Activated CD4-positive, CD25-positive, alpha-beta regulatory T cell (primary cell): ENCODE results near the gene ALS2CL.

Experiments used
- DNase-seq, 4 experiments: peaks; one replicate each; lab custom pipeline; 2025; lab: John Stamatoyannopoulos, UW

The ALS2CL gene

DNA sequence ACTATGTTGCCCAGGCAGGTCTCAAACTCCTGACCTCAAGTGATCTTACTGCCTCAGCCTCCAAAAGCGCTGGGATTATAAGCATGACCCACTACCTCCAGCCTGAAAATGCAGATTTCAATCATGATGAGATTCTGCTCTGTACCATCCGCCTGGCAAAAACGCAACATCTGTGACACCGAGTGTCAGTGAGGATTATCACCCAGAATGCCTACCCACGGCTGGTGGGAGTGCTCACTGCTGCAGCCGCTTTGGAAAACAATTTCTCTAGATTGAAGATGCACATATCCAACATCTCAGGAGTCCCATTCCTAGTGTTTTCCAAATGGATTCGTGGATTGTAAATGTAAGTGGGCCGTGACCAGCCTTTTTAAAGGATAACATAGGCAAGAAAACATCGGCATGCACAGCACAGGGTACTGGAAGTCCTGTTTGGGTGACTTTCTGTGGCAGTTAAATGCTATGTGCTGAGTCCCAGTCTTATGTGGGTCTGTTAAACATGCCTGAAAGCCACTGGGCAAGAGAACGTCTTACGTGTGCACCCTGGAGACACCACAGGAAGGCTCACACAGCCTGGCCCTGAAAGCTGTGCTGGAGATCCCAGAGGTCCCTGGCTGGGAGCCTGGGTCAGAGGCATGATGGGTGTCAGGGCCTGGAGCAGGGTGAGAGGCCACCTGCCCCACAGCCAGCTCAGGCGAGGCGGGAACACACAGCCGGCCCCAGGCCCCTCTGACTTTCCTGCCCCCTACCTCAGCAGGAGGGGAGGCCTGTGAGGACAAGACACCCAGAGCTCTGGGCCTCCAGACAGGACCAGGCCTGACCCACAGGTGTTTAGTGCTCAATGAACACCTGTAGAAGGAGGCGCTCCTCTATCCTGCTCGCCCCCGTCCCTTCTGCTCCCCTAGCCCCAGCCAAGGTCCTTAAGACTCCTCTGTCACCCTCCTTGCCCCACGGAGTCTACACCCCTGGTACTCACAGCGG is 23.3 kb upstream of the ALS2CL start:
- DNase-seq: no peak

DNA sequence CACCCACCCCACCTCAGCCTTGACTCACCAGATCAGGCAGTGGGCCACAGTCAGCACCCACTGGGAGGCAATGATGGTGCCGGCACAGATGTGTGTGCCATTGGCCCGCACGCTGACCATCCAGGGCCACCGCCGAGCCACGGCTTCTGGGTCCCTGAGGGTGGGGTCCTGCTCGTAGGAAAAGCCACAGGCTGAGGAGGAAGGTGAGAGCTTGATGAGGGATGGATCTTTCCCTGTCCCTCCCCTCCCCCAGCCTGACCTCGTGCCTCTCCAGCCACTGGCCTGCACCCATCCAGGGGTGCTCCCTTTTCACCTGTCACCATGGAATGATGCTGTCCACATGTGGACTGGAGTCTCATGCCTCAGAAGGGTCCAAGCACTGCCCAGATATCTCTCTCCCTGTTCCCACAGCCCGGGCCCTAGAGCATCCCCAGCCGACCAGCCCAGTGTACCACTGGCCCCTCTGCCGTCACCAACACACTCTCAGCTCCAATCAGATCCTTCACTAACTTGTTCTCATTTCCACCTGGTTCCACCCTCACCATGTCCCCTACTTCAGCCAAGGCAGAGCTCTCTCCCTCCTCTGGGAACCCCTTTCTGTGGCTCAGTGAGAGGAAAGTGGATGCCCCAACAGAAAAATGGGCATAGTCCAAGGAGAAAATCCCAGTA is 22.2 kb upstream of the ALS2CL start:
- no peak for DNase-seq

DNA sequence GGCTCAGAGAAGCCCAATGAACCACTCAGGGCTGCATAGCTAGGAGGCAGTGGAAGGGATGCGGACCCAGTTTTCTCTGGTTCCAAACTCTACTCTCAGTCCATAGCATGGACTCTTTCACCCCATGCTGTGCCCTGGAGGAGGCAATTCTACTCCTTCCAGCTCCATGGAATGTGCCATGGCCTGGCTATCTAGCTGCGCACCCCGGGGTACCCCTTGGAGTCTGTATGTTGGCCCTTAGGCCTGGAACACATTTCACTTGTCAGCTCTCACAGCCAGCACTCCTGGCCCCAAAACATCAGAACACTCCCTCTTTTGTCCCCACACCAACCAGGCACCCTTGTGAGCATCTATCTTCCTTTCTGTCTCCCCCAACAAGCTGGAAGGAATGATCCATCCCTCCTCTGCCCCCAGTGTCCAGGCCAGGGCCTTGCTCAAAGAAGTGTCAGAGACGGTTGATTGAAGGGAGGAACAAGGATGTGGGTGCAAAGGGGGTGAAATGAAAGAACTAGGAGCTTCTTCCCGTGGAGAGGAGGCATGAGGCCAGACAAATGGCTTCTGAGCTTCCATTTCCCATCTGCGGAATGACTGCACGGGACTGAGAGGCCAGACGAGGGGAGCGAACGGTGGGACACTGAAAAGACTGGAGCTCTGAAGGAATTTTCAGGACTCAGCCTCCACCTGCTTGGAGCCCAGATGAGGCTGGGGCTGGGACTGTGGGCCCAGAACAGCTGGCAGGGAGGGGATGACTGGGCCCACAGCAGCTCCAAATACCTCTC is 21.4 kb upstream of the ALS2CL start:
- DNase-seq: no peak

DNA sequence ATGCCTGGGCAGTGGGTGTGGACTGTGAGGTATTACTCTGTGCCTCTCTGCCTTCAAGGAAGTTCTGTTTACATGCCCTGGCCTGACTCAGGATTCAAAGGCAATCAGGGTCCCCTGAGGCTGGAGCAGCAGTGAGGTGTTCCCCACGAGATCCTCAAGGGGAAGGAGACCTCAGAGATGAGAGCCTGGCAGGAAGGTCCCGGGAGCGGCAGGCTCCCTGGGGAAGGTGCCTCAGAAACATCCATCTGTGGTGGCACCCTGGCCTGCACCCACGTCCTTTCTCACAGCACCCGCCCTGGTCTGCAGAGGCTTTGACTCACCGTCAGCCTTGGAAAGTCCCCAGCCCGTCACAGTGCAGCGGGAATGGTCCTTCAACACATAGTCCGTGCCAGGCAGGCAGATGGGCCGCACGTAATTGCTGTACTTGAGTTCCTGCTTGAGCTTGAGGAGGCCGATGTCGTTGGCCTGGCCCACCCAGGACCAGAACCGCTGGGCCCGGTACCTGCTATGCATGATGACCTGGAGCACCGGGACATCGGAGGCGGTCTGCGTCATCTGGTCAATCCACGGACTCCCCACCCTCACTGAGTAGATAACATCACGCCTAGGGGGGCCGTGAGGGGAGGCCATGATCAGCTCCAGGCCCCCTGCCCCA is 20.5 kb upstream of the ALS2CL start:
- no peak for DNase-seq

DNA sequence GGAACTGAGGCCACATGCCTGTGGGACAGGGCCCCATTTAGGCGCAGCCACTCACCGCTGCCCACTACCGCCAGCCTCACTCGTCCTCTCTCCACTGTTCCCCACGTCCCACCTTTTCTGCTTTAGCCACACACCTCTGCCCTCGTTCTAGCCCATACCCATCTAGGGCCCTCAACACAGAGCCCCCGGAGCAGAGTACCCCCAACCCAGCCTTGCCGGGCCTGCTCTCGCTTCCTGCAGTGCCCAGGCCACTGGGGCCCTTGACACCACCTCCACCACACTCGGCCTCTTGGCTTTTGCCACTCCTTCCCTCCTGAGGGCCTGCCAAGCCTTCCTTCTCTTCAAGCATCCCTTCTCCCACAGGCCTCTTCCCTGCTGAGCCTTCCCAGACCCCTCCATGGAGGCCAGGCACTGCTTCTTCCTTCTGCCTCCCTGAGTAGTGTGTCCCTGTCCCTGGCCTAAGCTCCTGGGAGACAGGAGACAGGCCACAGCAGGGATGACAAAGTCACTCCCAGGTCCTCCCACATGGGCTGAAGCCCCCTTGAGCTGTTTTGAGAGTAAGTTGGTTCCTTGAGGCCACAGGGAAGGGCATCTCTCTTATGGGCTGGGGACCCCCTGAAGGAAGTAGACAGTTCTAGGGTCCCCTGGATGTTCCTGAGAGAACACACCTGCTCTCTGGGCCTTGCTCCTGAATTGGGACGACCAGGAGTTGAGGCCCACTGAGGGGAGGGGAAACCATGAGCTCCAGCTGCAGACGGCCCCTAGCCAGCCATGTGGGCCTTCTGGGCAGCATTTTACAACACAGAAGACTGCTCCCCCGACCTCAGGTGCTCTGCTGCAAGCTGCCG is 19.8 kb upstream of the ALS2CL start:
- no peak for DNase-seq

DNA sequence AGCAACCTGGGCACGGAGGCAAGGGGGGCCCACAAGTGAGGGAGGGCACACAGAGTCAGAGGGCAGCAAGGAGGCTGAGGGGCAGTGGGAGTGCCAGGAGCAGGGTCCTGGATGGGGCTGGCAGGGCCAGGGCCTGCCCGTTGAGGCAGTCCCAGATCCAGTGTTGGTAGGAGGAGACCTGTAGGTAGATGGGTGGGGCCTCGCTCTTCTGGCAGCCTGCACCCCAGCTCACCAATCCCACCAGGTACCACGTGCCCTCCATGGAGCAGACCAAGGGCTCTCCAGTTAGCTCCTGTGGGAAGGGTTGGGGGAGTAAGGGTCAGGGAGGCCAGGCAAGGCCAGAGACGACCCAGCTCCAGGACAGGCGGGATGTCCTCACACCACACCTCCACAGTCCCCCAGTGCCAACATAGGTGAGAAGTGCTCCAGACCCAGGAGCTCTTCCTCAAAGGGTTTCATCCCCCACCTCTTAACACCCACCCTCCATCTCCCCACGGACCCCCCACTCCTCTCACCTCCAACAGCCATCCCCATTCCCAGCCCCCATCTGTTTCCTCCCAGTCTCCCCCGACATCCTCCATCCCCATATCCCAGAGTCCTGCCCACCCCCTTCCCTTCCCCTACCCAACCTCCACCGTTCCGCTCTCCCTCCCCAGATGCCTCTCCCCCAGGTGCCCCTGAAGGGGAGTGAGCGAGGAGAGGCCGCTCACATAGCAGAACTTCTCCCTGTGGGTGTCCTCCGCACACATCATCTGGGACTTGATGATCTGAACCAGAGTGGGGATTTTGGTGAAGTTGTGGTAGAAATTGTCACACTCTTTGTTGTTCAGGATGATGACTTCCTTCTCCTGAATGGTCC is 18.9 kb upstream of the ALS2CL start:
- no peak for DNase-seq

GRCh38 chr3:46711760-46712159 is 18.3 kb upstream of the ALS2CL start:
- no peak for DNase-seq

DNA sequence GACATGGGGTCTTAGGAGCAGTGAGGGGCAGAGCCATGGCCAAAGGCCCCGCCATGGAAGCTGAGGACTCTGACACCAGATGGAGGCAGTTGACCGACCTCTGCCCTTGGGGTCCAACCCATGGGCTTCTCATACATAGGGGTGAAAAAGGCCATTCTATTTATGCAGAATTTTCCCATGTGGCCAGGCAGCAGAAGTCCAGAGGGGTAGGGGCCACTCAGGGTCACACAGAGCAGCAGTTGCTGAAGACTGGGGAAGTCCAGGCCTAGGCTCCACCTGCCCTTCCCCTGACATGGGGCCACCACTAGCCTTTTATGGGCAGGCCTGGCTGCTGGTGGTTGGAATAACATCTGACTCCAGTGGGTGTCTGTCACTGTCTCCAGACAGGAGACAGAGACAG is 17.8 kb upstream of the ALS2CL start:
- no peak for DNase-seq

DNA sequence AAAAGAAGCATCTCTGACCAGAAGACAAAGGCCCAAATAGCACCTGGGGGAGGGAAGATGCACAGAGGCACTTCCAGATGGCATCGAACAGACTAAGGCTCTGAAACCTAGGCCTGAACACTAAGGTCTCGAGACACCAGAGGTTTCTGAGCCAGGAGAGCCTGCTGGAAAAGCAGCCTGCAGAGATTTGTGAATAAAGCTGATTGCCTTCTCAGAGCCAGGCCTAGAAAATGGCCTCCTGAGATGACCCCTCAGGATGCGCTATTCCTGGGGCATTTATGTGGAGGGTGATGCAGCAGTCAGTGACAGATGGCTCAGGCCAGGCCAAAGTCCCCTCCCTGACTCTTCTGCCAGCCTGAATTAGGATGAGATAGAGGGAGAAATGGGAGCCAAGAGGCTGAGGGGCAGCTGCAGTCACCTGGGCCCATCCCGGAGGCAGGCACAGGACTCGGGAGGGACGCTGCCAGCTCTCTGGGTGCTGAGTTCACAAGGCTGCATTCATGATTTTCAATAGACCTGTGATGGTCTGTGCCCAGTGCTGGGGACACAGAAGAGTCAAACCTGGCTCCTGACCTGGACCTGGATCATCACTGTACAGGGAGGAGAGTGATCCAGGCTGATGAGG is 17.3 kb upstream of the ALS2CL start:
- DNase-seq: no peak

DNA sequence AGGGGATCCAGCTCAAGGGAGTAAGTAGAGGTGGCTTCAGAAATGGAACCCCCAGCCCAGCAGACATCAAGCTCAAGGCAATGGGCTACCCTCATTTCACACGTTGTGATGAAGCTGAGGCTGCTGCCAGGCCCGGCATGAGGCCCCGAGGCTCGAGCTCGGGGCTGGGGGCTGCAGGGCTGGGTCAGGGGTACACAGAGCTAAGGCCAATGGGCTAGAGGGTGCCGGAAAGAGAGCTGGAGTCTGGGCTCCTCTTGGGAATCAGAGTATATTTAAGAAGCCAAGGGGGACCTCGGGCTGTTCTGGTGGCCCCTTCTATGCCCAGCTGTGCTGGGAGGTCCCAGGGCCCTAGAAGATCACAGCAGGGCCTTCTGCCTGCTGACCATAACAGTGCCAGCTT is 16.8 kb upstream of the ALS2CL start:
- no peak for DNase-seq

DNA sequence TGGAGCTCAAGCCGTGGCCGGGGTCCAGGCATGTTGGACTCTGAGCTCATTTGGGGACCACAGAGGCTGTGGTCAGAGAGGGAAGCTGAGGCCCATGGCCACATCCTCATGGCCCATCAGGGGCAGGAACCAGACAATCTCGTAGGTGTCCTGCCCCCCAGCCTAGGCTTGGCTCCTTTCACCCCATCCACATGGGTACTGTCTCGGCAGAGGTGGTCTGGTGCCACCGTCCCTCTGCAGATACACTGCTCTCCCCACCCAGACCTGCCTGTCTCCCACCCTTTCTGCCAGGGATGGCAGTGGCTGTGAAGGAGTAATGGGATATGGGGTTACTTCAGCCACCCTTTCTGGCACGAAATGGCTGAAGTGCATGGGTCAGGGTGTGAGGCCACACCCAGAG is 16.2 kb upstream of the ALS2CL start:
- DNase-seq: no peak

GRCh38 chr3:46709157-46709654 is 15.7 kb upstream of the ALS2CL start:
- no peak for DNase-seq

GRCh38 chr3:46708401-46709156 is 15.1 kb upstream of the ALS2CL start:
- DNase-seq: no peak

DNA sequence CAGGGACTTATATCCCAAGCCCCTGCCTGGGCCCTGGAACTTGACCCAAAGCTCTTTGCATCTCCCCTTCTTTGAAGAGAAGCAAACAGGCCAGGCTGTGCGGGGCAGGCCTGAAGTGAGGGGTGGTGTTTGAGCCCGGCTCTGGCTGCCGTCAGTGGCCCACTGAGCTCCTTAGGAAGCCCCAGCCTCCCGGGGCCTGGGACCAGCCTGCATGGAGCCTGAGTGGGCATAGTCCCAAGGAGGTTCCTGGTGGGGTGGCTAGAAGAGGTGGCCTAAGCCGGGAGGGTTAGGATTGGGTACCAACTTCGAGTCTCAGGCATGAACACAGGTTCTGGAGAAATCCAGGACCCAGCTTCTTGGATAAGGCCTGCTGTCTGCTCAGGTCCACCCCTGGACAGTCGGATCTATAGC is 14.1 kb upstream of the ALS2CL start:
- DNase-seq: no peak

- no peak for DNase-seq
Observed at GRCh38 chr3:46706771-46707582, 13.5 kb upstream of the ALS2CL start.

DNA sequence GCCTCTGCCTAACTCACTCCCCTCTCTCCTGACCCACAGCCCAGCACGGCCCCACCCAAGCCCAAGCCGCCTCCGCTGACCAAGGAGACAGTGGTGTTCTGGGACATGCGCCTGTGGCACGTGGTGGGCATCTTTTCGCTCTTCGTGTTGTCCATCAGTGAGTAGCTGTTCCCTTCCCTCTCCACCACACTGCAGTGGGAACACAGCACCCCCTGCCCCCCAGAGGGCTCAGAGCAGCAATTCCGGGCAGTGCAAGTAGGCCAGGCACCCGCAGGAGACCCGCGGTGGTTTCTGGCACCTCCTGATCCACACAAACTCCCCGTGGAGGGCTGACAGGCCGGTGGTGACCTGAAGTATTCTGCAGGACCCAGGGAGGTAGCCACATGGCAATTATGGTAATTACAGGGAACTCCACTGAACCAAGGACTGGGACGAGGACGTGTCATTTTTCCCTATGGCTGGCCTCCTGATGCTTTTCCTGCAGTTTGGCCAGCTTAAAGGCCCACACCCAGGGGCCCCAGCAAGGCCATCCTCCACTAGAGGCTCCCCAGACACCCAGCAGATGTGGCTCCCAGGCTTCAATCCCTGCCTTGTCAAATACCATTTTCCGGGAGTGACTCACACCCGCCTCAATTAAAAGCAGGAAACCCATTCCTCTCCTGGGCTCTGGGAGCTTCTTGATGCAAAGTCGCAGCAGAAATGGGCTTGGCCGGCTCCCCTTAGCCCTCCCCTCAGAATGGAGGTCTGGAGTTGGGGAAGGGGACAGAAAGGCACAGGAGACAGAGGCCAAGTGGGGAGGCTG is 12.5 kb upstream of the ALS2CL start:
- DNase-seq: no peak

- peak; percentile 21 to 48 (median 32) for DNase-seq
Observed at GRCh38 chr3:46705022-46705530, 11.6 kb upstream of the ALS2CL start.
